Body of pancreas (tissue), 4 donors: ENCODE results near the gene KLK4.

Experiments
- CTCF ChIP-seq, 7 experiments: fragments of 450-650 bp in 4 of 7; fragments of 200-600 bp in 3 of 7; sonication (generic) in 3 of 7; IDR thresholded peaks; one replicate each; pipeline ENCODE4 v1.5.1; 2016 to 2019; ENCODE audit warnings: antibody characterized with exemption in 7 of 7
- POLR2A ChIP-seq, 3 donors: fragments of 450-650 bp; IDR thresholded peaks; one replicate each; pipeline ENCODE4 v1.6.1; 2016; ENCODE audit warnings: antibody characterized with exemption in 3 of 3, mild to moderate bottlenecking in 2 of 3

GRCh38 chr19:50939596-50939995 is 28.4 kb upstream of the KLK4 start:
- TF ChIP-seq CTCF (IDR thresholded peaks at IDR 0.05) (no peak), POLR2A (IDR thresholded peaks at IDR 0.05) (no peak)
